Nephron progenitor cell (in vitro differentiated cells): ENCODE data around the gene BDKRB2.

Experiments used
- DNase-seq: peaks from one replicate; pipeline ENCODE4 v3.0.0; 2021
- H3K27ac Mint-ChIP-seq: 2 replicates; pipeline ENCODE4 v1.8.0; 2021; ENCODE audit warnings: mild to moderate bottlenecking, moderate library complexity, mixed read lengths
- H3K27me3 Mint-ChIP-seq: 2 replicates; pipeline ENCODE4 v1.8.0; 2021; ENCODE audit warnings: mild to moderate bottlenecking, low read depth, mixed read lengths; ENCODE audit not compliant: poor library complexity
- H3K36me3 Mint-ChIP-seq: 2 replicates; pipeline ENCODE4 v1.8.0; 2021; ENCODE audit warnings: low read depth, mixed read lengths
- H3K4me1 Mint-ChIP-seq: 2 replicates; pipeline ENCODE4 v1.8.0; 2021; ENCODE audit warnings: mixed read lengths
- H3K4me3 Mint-ChIP-seq: 2 replicates; pipeline ENCODE4 v1.8.0; 2021; ENCODE audit warnings: mild to moderate bottlenecking, moderate library complexity, mixed read lengths
- H3K9me3 Mint-ChIP-seq: 2 replicates; pipeline ENCODE4 v1.8.0; 2021; ENCODE audit warnings: mild to moderate bottlenecking, moderate library complexity, mixed read lengths
- TF ChIP-seq, protein P1 (sequence below): fragments of 200-600 bp; sonication (generic); IDR thresholded peaks from 2 replicates; pipeline ENCODE4 v1.5.0; 2021; ENCODE audit warnings: antibody characterized with exemption

The BDKRB2 gene

DNA sequence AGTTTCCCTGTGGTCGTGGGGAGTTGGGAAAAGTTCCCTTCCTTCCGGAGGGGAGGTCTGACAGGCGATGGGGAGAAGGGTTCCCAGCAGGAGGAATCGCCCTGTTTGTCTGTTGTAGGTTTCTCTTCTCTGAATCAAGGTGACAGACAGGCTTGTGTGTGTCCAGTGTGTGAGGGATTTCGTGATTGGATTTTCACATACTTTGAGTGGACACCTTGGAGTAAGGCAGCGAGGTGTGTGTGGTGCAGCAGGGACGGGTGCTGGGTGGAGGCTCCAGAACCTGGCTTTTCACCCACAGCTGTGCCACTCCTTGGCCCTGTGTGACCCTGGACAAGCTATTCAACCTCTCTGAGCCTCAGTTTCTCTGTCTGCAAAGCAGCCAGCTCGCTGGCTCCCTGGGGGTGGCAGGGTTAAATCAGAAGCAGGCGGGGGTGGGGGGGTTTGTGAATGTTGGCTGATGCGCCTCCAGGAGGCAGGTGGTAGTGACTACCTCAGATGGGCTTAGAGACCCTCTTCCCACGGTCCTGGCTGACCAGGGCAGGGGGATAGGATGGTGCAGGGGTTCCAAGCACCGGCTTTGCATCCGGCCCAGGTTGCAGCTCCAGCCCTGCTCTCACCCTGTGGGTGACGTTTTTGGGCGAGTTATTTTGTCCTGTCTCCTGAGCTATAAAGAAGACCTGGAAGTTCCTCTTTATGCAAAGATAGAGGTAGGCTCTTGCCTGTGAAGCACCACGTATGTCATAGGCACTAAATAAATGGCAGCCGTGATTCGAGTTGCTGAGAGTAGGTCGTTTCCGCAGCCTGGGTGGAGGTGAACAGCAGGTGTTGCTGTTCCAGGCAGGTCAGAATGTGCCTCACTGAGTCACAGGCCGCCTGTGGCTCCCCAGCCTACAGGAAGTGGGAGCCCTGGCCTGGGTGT, 679 bp downstream of the BDKRB2 start:
- no peaks in the 10 kb centered on the region for H3K36me3 Mint-ChIP-seq
- TF ChIP-seq, protein P1, sequence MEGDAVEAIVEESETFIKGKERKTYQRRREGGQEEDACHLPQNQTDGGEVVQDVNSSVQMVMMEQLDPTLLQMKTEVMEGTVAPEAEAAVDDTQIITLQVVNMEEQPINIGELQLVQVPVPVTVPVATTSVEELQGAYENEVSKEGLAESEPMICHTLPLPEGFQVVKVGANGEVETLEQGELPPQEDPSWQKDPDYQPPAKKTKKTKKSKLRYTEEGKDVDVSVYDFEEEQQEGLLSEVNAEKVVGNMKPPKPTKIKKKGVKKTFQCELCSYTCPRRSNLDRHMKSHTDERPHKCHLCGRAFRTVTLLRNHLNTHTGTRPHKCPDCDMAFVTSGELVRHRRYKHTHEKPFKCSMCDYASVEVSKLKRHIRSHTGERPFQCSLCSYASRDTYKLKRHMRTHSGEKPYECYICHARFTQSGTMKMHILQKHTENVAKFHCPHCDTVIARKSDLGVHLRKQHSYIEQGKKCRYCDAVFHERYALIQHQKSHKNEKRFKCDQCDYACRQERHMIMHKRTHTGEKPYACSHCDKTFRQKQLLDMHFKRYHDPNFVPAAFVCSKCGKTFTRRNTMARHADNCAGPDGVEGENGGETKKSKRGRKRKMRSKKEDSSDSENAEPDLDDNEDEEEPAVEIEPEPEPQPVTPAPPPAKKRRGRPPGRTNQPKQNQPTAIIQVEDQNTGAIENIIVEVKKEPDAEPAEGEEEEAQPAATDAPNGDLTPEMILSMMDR: no peak
- H3K4me3 Mint-ChIP-seq: peak overlapping the region; percentile 73
- no peaks in the 10 kb centered on the region for H3K9me3 Mint-ChIP-seq
- H3K27ac Mint-ChIP-seq: no peak overlapping the region
- DNase-seq: no peak
- peaks cover 40% of the 10 kb centered on the region for H3K27me3 Mint-ChIP-seq
- peaks cover 24% of the 10 kb centered on the region for H3K4me1 Mint-ChIP-seq

- TF ChIP-seq, protein P1: no peak
- Mint-ChIP-seq H3K27me3 (peaks cover 43% of the 10 kb centered on the region), H3K27ac (no peak overlapping the region), H3K4me3 (no peak overlapping the region), H3K36me3 (no peaks in the 10 kb centered on the region), H3K4me1 (peaks cover 24% of the 10 kb centered on the region), H3K9me3 (no peaks in the 10 kb centered on the region)
- no peak for DNase-seq
Measured at GRCh38 chr14:96205978-96206360, 1.3 kb downstream of the BDKRB2 start.

GRCh38 chr14:96206461-96206860, 1.8 kb downstream of the BDKRB2 start:
- Mint-ChIP-seq H3K36me3 (no peaks in the 10 kb centered on the region), H3K27me3 (peaks cover 43% of the 10 kb centered on the region), H3K27ac (no peak overlapping the region), H3K4me3 (no peak overlapping the region), H3K4me1 (peaks cover 24% of the 10 kb centered on the region), H3K9me3 (peaks cover 5% of the 10 kb centered on the region)
- TF ChIP-seq, protein P1: no peak
- no peak for DNase-seq

DNA sequence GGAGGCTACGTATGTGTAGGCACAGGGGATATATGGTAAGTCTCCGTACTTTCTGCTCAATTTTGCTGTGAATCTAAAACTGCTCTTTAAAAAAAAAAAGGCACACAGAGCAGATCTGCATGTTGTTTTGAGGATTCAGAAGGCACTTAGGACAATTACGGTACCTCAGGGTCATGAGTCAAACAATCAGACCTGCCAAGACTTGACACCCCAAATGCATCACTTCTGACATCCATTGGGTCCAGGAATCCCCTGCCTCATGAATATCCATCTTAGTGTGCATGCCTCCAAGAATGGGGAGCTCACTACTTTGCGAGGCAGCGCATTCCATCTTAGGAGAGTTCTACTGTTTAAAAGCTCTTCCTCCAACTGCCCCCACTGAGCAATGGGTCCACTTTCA, 3.0 kb downstream of the BDKRB2 start:
- H3K27ac Mint-ChIP-seq: no peak overlapping the region
- H3K4me1 Mint-ChIP-seq: peaks cover 19% of the 10 kb centered on the region
- TF ChIP-seq, protein P1: no peak
- H3K27me3 Mint-ChIP-seq: peaks cover 40% of the 10 kb centered on the region
- no peaks in the 10 kb centered on the region for H3K36me3 Mint-ChIP-seq
- H3K9me3 Mint-ChIP-seq: peaks cover 17% of the 10 kb centered on the region
- DNase-seq: no peak
- H3K4me3 Mint-ChIP-seq: no peak overlapping the region

DNA sequence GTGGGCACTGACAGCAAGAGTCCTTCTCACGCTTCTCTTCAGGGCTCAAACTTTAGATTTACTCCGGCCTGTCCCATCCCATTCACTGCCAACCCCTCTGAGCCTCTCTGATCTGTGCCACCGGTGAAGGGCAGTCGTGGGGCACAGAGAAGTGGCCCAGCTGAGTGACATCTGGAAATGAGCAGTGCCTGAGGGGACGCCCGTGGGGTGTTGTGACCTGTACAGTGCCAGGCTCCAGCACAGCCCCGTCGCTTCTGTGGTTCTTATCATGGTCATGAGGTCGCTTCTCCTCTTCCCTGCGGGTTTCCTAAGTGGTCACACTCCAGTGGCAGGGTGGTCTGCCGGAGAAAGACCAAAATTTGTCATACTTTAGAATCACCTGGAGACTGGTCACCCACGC, 4.1 kb downstream of the BDKRB2 start:
- TF ChIP-seq, protein P1: no peak
- no peaks in the 10 kb centered on the region for H3K36me3 Mint-ChIP-seq
- DNase-seq: no peak
- H3K4me3 Mint-ChIP-seq: no peak overlapping the region
- H3K27me3 Mint-ChIP-seq: peaks cover 41% of the 10 kb centered on the region
- peaks cover 26% of the 10 kb centered on the region for H3K9me3 Mint-ChIP-seq
- H3K4me1 Mint-ChIP-seq: peaks cover 19% of the 10 kb centered on the region
- no peak overlapping the region for H3K27ac Mint-ChIP-seq

GRCh38 chr14:96212140-96212539, 7.5 kb downstream of the BDKRB2 start:
- H3K27ac Mint-ChIP-seq: no peak overlapping the region

More at GRCh38 chr14:96212140-96212539, 7.5 kb downstream of the BDKRB2 start:
- Mint-ChIP-seq H3K4me1 (no peaks in the 10 kb centered on the region), H3K27me3 (peaks cover 35% of the 10 kb centered on the region), H3K4me3 (no peak overlapping the region), H3K36me3 (no peaks in the 10 kb centered on the region), H3K9me3 (peaks cover 26% of the 10 kb centered on the region)
- DNase-seq: no peak
- TF ChIP-seq, protein P1: no peak
